ENCODE measurements around the gene MTPN.
A peak's percentile ranks its signal among the peaks of the same experiment; 100 is the strongest.

Gene MTPN

GRCh38 chr7:135886345-135887132 is 90.6 kb downstream of the MTPN start:
- no peak for DNase-seq (ENCODE audit: low read depth in 2 of 2)

- no peak for DNase-seq (ENCODE audit: low read depth in 2 of 2)
Measured at GRCh38 chr7:135884495-135885232, 92.5 kb downstream of the MTPN start.

- peak; percentile 55 to 59 for DNase-seq (ENCODE audit: low read depth in 2 of 2)
Measured at GRCh38 chr7:135879233-135879632, 97.9 kb downstream of the MTPN start.

- no peak for DNase-seq (ENCODE audit: low read depth in 2 of 2)
Measured at GRCh38 chr7:135878284-135878683, 98.9 kb downstream of the MTPN start.

- DNase-seq (ENCODE audit: low read depth in 2 of 2): peak; percentile 26 to 30
Measured at GRCh38 chr7:135877805-135878204, 99.4 kb downstream of the MTPN start.

All from fibroblast of skin of left quadriceps (primary cell).